OCI-LY3 (cell line): Measurements from ENCODE around the gene ZDHHC16.
A peak's percentile ranks its signal among the peaks of the same experiment; 100 is the strongest.

Source experiments
- EZH2phosphoT487 ChIP-seq: fragments of 200-600 bp; shearing (Covaris generic); IDR thresholded peaks from 2 replicates; pipeline ENCODE4 v1.6.1; 2018; ENCODE audit warnings: antibody characterized with exemption, mixed run types, low read depth
- TF ChIP-seq, protein P1 (sequence below): fragments of 200-600, 300-600 bp; sonication (generic); IDR thresholded peaks from 2 replicates; pipeline ENCODE4 v1.5.1; 2014; ENCODE audit warnings: antibody characterized with exemption, low read length, low read depth

DNA sequence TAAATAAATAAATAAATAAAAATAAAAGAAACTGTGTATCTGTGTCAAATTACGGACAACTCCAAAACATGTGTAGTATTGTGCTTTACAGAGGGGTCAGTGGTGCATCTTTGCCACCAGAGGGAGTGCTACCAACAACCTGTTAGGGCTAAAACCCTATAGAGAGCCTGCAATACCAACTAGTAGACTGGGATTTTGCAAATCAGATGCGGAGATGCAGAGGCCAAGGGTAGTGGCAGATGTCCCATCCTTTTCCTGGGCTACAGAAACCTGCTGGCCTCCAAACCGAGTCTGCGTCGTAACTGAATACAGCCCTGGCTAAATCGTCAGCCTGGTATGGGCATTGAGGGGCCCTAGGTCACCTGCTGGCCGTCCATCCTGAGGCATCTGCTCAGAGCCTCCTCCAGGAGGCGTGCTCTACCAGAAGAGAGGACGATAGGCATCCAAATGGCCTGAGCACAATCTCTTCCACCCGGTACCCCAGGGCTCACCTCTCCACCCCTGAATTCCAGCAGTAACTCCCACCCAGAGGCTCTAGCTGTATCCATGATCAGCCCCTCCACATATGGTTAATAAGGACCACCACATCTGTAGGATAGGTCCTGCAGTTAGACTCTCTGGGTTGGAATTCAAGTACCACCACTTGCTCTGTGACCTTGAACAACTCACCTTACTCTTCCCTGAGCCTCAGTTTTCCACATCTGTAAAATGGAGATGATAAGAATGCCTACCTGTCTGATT lies 38.6 kb upstream of the ZDHHC16 start:
- TF ChIP-seq, protein P1, sequence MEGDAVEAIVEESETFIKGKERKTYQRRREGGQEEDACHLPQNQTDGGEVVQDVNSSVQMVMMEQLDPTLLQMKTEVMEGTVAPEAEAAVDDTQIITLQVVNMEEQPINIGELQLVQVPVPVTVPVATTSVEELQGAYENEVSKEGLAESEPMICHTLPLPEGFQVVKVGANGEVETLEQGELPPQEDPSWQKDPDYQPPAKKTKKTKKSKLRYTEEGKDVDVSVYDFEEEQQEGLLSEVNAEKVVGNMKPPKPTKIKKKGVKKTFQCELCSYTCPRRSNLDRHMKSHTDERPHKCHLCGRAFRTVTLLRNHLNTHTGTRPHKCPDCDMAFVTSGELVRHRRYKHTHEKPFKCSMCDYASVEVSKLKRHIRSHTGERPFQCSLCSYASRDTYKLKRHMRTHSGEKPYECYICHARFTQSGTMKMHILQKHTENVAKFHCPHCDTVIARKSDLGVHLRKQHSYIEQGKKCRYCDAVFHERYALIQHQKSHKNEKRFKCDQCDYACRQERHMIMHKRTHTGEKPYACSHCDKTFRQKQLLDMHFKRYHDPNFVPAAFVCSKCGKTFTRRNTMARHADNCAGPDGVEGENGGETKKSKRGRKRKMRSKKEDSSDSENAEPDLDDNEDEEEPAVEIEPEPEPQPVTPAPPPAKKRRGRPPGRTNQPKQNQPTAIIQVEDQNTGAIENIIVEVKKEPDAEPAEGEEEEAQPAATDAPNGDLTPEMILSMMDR, result peak; percentile 70
- no peak for TF ChIP-seq EZH2phosphoT487
